Measurements from ENCODE around the gene GPX4.

The GPX4 gene

GRCh38 chr19:1101337-1101698 is 2.5 kb upstream of the GPX4 start:
- Histone ChIP-seq H3K79me2 (ENCODE audit: insufficient read depth, low read depth) (no peaks in the 10 kb centered on the region), H3K9ac (no peak overlapping the region), H3K36me3 (ENCODE audit: insufficient read depth) (no peaks in the 10 kb centered on the region), H3K4me1 (ENCODE audit: low read depth, poor library complexity, severe bottlenecking) (peaks cover 29% of the 10 kb centered on the region), H3K27ac (no peak overlapping the region), H3K4me3 (IDR thresholded peaks at IDR 0.05; ENCODE audit: insufficient read depth, low read depth, low read length) (no peak overlapping the region), H3K4me2 (no peak overlapping the region), H4K20me1 (ENCODE audit: insufficient read depth) (no peaks in the 10 kb centered on the region), H3K27me3 (ENCODE audit: insufficient read depth, low read depth) (no peaks in the 10 kb centered on the region), H2AFZ (ENCODE audit: low read depth) (no peak overlapping the region)
- TF ChIP-seq, protein P1, sequence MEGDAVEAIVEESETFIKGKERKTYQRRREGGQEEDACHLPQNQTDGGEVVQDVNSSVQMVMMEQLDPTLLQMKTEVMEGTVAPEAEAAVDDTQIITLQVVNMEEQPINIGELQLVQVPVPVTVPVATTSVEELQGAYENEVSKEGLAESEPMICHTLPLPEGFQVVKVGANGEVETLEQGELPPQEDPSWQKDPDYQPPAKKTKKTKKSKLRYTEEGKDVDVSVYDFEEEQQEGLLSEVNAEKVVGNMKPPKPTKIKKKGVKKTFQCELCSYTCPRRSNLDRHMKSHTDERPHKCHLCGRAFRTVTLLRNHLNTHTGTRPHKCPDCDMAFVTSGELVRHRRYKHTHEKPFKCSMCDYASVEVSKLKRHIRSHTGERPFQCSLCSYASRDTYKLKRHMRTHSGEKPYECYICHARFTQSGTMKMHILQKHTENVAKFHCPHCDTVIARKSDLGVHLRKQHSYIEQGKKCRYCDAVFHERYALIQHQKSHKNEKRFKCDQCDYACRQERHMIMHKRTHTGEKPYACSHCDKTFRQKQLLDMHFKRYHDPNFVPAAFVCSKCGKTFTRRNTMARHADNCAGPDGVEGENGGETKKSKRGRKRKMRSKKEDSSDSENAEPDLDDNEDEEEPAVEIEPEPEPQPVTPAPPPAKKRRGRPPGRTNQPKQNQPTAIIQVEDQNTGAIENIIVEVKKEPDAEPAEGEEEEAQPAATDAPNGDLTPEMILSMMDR (conservative IDR thresholded peaks at IDR 0.05; ENCODE audit: low read depth, low read length): no peak

DNA sequence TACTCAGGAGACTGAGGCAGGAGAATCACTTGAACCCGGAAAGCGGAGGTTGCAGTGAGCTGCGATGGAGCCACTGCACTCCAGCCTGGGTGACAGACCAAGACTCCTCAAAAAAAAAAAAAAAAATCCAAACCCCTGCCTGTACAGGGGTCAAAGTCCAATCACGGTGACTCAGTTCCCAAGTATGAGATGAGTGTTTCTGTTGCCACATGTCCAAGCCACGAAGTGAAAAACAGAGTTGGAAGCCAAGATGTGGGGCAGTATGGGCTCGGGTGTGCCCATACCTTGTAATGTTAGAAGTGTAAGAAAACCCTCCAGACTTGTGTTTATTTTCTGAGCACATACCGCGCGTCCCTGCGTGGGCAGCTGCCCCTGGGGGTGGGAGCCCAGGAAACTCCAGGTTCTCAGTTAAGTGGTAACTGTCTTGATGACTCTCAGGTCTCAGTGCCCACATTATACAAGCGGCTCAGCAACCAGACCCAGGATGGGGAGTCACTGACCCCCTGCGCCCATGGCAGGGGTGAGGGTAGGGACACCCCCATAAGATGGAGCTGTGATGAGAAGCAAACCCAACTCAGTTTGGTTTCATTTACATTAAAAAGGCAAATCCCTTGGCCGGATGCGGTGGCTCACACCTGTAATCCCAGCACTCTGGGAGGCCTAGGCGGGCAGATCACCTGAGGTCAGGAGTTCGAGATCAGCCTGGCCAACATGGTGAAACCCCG is 1.2 kb upstream of the GPX4 start:
- H2AFZ ChIP-seq (ENCODE audit: low read depth): peak overlapping the region; percentile 31; the same call in 1 of the 2 replicates
- H3K27ac ChIP-seq: peak overlapping the region; percentile 48; the same call in 1 of the 2 replicates
- TF ChIP-seq, protein P1 (conservative IDR thresholded peaks at IDR 0.05; ENCODE audit: low read depth, low read length): no peak
- no peaks in the 10 kb centered on the region for H4K20me1 ChIP-seq (ENCODE audit: insufficient read depth)
- H3K4me2 ChIP-seq: peak overlapping the region; percentile 71
- H3K79me2 ChIP-seq (ENCODE audit: insufficient read depth, low read depth): no peaks in the 10 kb centered on the region
- H3K27me3 ChIP-seq (ENCODE audit: insufficient read depth, low read depth): no peaks in the 10 kb centered on the region
- no peaks in the 10 kb centered on the region for H3K36me3 ChIP-seq (ENCODE audit: insufficient read depth)
- peaks cover 29% of the 10 kb centered on the region for H3K4me1 ChIP-seq (ENCODE audit: low read depth, poor library complexity, severe bottlenecking)
- H3K4me3 ChIP-seq (IDR thresholded peaks at IDR 0.05; ENCODE audit: insufficient read depth, low read depth, low read length): no peak overlapping the region
- H3K9ac ChIP-seq: no peak overlapping the region

GRCh38 chr19:1103132-1103707 is 574 bp upstream of the GPX4 start:
- Histone ChIP-seq H3K27ac (peak overlapping the region; percentile 48; the same call in 1 of the 2 replicates), H3K9ac (no peak overlapping the region), H3K27me3 (ENCODE audit: insufficient read depth, low read depth) (no peaks in the 10 kb centered on the region), H3K4me1 (ENCODE audit: low read depth, poor library complexity, severe bottlenecking) (peaks cover 29% of the 10 kb centered on the region), H3K4me3 (IDR thresholded peaks at IDR 0.05; ENCODE audit: insufficient read depth, low read depth, low read length) (no peak overlapping the region), H3K36me3 (ENCODE audit: insufficient read depth) (no peaks in the 10 kb centered on the region), H3K4me2 (peak overlapping the region; percentile 71), H2AFZ (ENCODE audit: low read depth) (0 out of 2 replicates have a peak overlapping the region, but pooled peaks have one; percentile 31), H4K20me1 (ENCODE audit: insufficient read depth) (no peaks in the 10 kb centered on the region), H3K79me2 (ENCODE audit: insufficient read depth, low read depth) (no peaks in the 10 kb centered on the region)
- TF ChIP-seq, protein P1 (conservative IDR thresholded peaks at IDR 0.05; ENCODE audit: low read depth, low read length): no peak

DNA sequence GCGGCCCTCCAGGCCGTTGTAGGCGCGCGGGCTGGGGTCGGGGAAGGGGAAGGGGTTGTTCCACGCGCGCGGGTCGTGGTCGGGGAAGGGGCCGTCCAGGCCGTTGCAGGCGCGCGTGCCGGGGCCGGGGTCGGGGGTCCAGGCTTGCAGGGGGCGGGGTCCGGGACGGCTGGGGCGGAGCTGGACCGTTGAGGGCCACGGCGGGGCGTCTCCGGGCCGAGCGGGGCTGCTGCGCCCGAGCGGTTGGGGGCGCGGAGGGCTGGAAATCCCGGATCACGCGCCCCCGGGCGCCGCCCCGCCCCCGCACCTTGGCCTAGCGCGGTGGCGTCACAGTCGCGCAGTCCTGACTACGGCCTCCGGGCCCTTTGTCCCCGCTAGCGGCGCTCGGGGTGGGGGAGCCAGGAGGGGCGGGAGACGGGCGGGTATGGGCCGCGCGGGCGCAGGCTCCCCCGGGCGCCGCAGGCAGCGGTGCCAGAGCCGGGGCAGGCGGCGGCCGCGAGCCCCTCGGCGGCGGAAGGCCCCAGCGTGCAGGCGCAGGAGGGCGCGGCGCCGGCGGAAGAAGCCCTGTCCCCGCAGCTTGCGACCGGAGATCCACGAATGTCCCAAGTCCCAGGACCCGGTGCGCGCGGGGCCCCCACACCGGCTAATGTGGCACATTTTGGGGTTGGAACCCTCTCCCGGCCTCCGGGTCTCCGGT is 665 bp downstream of the GPX4 start:
- peak overlapping the region; percentile 60 for H3K4me2 ChIP-seq
- peak overlapping the region; percentile 44; the same call in 1 of the 2 replicates for H2AFZ ChIP-seq (ENCODE audit: low read depth)
- H3K4me3 ChIP-seq (IDR thresholded peaks at IDR 0.05; ENCODE audit: insufficient read depth, low read depth, low read length): no peak overlapping the region
- TF ChIP-seq, protein P1 (conservative IDR thresholded peaks at IDR 0.05; ENCODE audit: low read depth, low read length): no peak
- H3K9ac ChIP-seq: peak overlapping the region; percentile 69
- peaks cover 26% of the 10 kb centered on the region for H3K4me1 ChIP-seq (ENCODE audit: low read depth, poor library complexity, severe bottlenecking)
- no peaks in the 10 kb centered on the region for H3K27me3 ChIP-seq (ENCODE audit: insufficient read depth, low read depth)
- H3K79me2 ChIP-seq (ENCODE audit: insufficient read depth, low read depth): no peaks in the 10 kb centered on the region
- H4K20me1 ChIP-seq (ENCODE audit: insufficient read depth): no peaks in the 10 kb centered on the region
- H3K36me3 ChIP-seq (ENCODE audit: insufficient read depth): no peaks in the 10 kb centered on the region
- H3K27ac ChIP-seq: peak overlapping the region; percentile 85

Data from KMS-11 (cell line).